Uterus (tissue), 4 donors: ENCODE results near the gene HSPB6. TPM values are rescaled to one million over a fixed set of nuclear protein-coding genes. Genes with fewer than 3 reads are reported as not detected.

Source experiments
- DNase-seq, 2 donors: peaks; one replicate each; pipeline ENCODE4 v3.0.0-alpha.2; 2019 to 2020
- H3K27ac ChIP-seq, 2 donors: fragments of 200-600 bp; sonication (generic); 1 replicate in 1 of 2; 2 replicates in 1 of 2; pipeline ENCODE4 v1.5.1; 2016 to 2018
- H3K27me3 ChIP-seq, 2 donors: fragments of 200-600 bp; sonication (generic); one replicate each; pipeline ENCODE4 v1.5.1; 2018 to 2019; ENCODE audit warnings: control low read depth in 1 of 2
- H3K36me3 ChIP-seq, 2 donors: fragments of 200-600 bp; sonication (generic); one replicate each; pipeline ENCODE4 v1.5.1; 2019; ENCODE audit warnings: control low read depth in 1 of 2
- H3K4me1 ChIP-seq, 2 donors: fragments of 200-600 bp; sonication (generic); one replicate each; pipeline ENCODE4 v1.5.1; 2018 to 2019; ENCODE audit warnings: control low read depth in 1 of 2
- H3K4me3 ChIP-seq, 2 donors: fragments of 200-600 bp; sonication (generic); 1 replicate in 1 of 2; 2 replicates in 1 of 2; pipeline ENCODE4 v1.5.1; 2018 to 2019; ENCODE audit warnings: mild to moderate bottlenecking in 1 of 2
- H3K9me3 ChIP-seq, 2 donors: fragments of 200-600 bp; sonication (generic); one replicate each; pipeline ENCODE4 v1.5.1; 2019; ENCODE audit warnings: control low read depth in 1 of 2
- CTCF ChIP-seq, 4 experiments: fragments of 200-600 bp in 2 of 4; fragments of 450-650 bp in 2 of 4; sonication (generic) in 2 of 4; IDR thresholded peaks; one replicate each; pipeline ENCODE4 v1.5.1; 2016 to 2019; ENCODE audit warnings: antibody characterized with exemption in 4 of 4, mild to moderate bottlenecking in 2 of 4, moderate library complexity in 1 of 4
- POLR2A ChIP-seq, 2 donors: fragments of 450-650 bp; IDR thresholded peaks; one replicate each; pipeline ENCODE4 v1.6.1; 2016; ENCODE audit warnings: antibody characterized with exemption in 2 of 2, mild to moderate bottlenecking in 1 of 2, moderate library complexity in 1 of 2
- intact Hi-C: fragments of 100-400 bp; cut with DNase I; formaldehyde crosslinking; loops from one replicate; pipeline ENCODE4 v1.15.1; 2023; ENCODE audit warnings: low total_unique reads
- total RNA-seq, 4 donors: library from RNA; depleted of rRNA in 3 of 4; stranded (reverse); fragments of >200 nt in 3 of 4; gene quantifications; one replicate each; pipeline versions ENCODE4 v1.1.0 to v1.2.4, GENCODE V29; 2014 to 2023
- donor health status: DM: yes; HTN: yes; CAD: no.

HSPB6 gene
- total RNA-seq, 4 donors from 2014 or later, result 24.5 to 217 (median 134) TPM

- Histone ChIP-seq H3K36me3 (no peaks in the 10 kb centered on the region), H3K27ac (peak overlapping the region; percentile 15 to 75), H3K27me3 (no peaks in the 10 kb centered on the region), H3K9me3 (no peaks in the 10 kb centered on the region), H3K4me1 (peaks cover 0 to 6% of the 10 kb centered on the region in 2 donors), H3K4me3 (peak overlapping the region; percentile 40 to 93)
- intact Hi-C loops, result no loop called here
- no peak for DNase-seq
- TF ChIP-seq POLR2A (IDR thresholded peaks at IDR 0.05) (no peak), CTCF (IDR thresholded peaks at IDR 0.05) (no peak)
These were observed 19.4 kb upstream of the HSPB6 start for GRCh38 chr19:35776102-35776788.

- Histone ChIP-seq H3K36me3 (no peaks in the 10 kb centered on the region), H3K27me3 (no peaks in the 10 kb centered on the region), H3K4me1 (peaks cover 0 to 6% of the 10 kb centered on the region in 2 donors), H3K27ac (peak within 1 kb of the TSS; percentile 15 to 75), H3K9me3 (no peaks in the 10 kb centered on the region), H3K4me3 (peak within 1 kb of the TSS; percentile 40 to 93)
- peak; percentile 99 to 100 for DNase-seq
- peak in 1 of 4 experiments; percentile 9 for TF ChIP-seq CTCF (IDR thresholded peaks at IDR 0.05)
- peak in 1 of 2 donors; percentile 48 for TF ChIP-seq POLR2A (IDR thresholded peaks at IDR 0.05)
- intact Hi-C loops, result no loop called here
These were observed 18.7 kb upstream of the HSPB6 start, which contains the start of gene ARHGAP33 for GRCh38 chr19:35775298-35776101. ARHGAP33 (plus strand) TSS chr19:35775564; CDS start chr19:35775659, 95 bp downstream.

- no peak overlapping the region for H3K27ac ChIP-seq
- no peak for TF ChIP-seq POLR2A (IDR thresholded peaks at IDR 0.05)
- TF ChIP-seq CTCF (IDR thresholded peaks at IDR 0.05), result no peak
- no peaks in the 10 kb centered on the region for H3K9me3 ChIP-seq
- H3K4me3 ChIP-seq, result peak overlapping the region; percentile 40 to 93
- DNase-seq, result no peak
- no peaks in the 10 kb centered on the region for H3K36me3 ChIP-seq
- no peaks in the 10 kb centered on the region for H3K27me3 ChIP-seq
- peaks cover 0 to 6% of the 10 kb centered on the region in 2 donors for H3K4me1 ChIP-seq
- intact Hi-C loops, result no loop called here
These were observed 18.1 kb upstream of the HSPB6 start for GRCh38 chr19:35775046-35775297.

GRCh38 chr19:35774274-35775045, 17.6 kb upstream of the HSPB6 start:
- H3K36me3 ChIP-seq, result no peaks in the 10 kb centered on the region
- H3K27me3 ChIP-seq, result no peaks in the 10 kb centered on the region
- peak overlapping the region; percentile 40 to 93 for H3K4me3 ChIP-seq
- H3K4me1 ChIP-seq, result peaks cover 0 to 6% of the 10 kb centered on the region in 2 donors
- intact Hi-C loops, result no loop called here
- no peak for DNase-seq
- no peak for TF ChIP-seq CTCF (IDR thresholded peaks at IDR 0.05)
- no peak for TF ChIP-seq POLR2A (IDR thresholded peaks at IDR 0.05)
- H3K9me3 ChIP-seq, result no peaks in the 10 kb centered on the region
- no peak overlapping the region for H3K27ac ChIP-seq
